Measurements from ENCODE around the gene CTDSP2.

Gene CTDSP2

GRCh38 chr12:57808351-57808750 lies 38.2 kb downstream of the CTDSP2 start:
- TF ChIP-seq GATA2 (IDR thresholded peaks at IDR 0.05; ENCODE audit: low read depth, low read length) (no peak), GATA3 (IDR thresholded peaks at IDR 0.05; ENCODE audit: low read depth, low read length) (no peak)

GRCh38 chr12:57807285-57807684 lies 39.2 kb downstream of the CTDSP2 start:
- TF ChIP-seq GATA2 (IDR thresholded peaks at IDR 0.05; ENCODE audit: low read depth, low read length) = no peak
- no peak for TF ChIP-seq GATA3 (IDR thresholded peaks at IDR 0.05; ENCODE audit: low read depth, low read length)

GRCh38 chr12:57806677-57807076 lies 39.9 kb downstream of the CTDSP2 start:
- TF ChIP-seq GATA2 (IDR thresholded peaks at IDR 0.05; ENCODE audit: low read depth, low read length) (no peak), GATA3 (IDR thresholded peaks at IDR 0.05; ENCODE audit: low read depth, low read length) (no peak)

GRCh38 chr12:57803319-57803893 lies 43.1 kb downstream of the CTDSP2 start:
- TF ChIP-seq GATA2 (IDR thresholded peaks at IDR 0.05; ENCODE audit: low read depth, low read length) (no peak), GATA3 (IDR thresholded peaks at IDR 0.05; ENCODE audit: low read depth, low read length) (no peak)

- TF ChIP-seq GATA3 (IDR thresholded peaks at IDR 0.05; ENCODE audit: low read depth, low read length) (no peak), GATA2 (IDR thresholded peaks at IDR 0.05; ENCODE audit: low read depth, low read length) (no peak)
Observed at GRCh38 chr12:57802607-57803006, 43.9 kb downstream of the CTDSP2 start.

- no peak for TF ChIP-seq GATA2 (IDR thresholded peaks at IDR 0.05; ENCODE audit: low read depth, low read length)
- no peak for TF ChIP-seq GATA3 (IDR thresholded peaks at IDR 0.05; ENCODE audit: low read depth, low read length)
Observed at GRCh38 chr12:57800965-57801364, 45.6 kb downstream of the CTDSP2 start.

- TF ChIP-seq GATA3 (IDR thresholded peaks at IDR 0.05; ENCODE audit: low read depth, low read length) (no peak), GATA2 (IDR thresholded peaks at IDR 0.05; ENCODE audit: low read depth, low read length) (no peak)
Observed at GRCh38 chr12:57797933-57798332, 48.6 kb downstream of the CTDSP2 start.

- TF ChIP-seq GATA2 (IDR thresholded peaks at IDR 0.05; ENCODE audit: low read depth, low read length) = no peak
- no peak for TF ChIP-seq GATA3 (IDR thresholded peaks at IDR 0.05; ENCODE audit: low read depth, low read length)
Observed at GRCh38 chr12:57796996-57797395, 49.5 kb downstream of the CTDSP2 start.

GRCh38 chr12:57795354-57795753 lies 51.2 kb downstream of the CTDSP2 start:
- no peak for TF ChIP-seq GATA2 (IDR thresholded peaks at IDR 0.05; ENCODE audit: low read depth, low read length)
- no peak for TF ChIP-seq GATA3 (IDR thresholded peaks at IDR 0.05; ENCODE audit: low read depth, low read length)

GRCh38 chr12:57793920-57794319 lies 52.6 kb downstream of the CTDSP2 start:
- TF ChIP-seq GATA2 (IDR thresholded peaks at IDR 0.05; ENCODE audit: low read depth, low read length) (no peak), GATA3 (IDR thresholded peaks at IDR 0.05; ENCODE audit: low read depth, low read length) (no peak)

GRCh38 chr12:57783861-57784260 lies 62.7 kb downstream of the CTDSP2 start:
- TF ChIP-seq GATA2 (IDR thresholded peaks at IDR 0.05; ENCODE audit: low read depth, low read length) = no peak
- no peak for TF ChIP-seq GATA3 (IDR thresholded peaks at IDR 0.05; ENCODE audit: low read depth, low read length)

GRCh38 chr12:57783466-57783801 lies 63.1 kb downstream of the CTDSP2 start:
- TF ChIP-seq GATA2 (IDR thresholded peaks at IDR 0.05; ENCODE audit: low read depth, low read length) = no peak

- TF ChIP-seq GATA2 (IDR thresholded peaks at IDR 0.05; ENCODE audit: low read depth, low read length) (peak; percentile 46; the same call in 1 of the 2 replicates), GATA3 (IDR thresholded peaks at IDR 0.05; ENCODE audit: low read depth, low read length) (no peak)
Observed at GRCh38 chr12:57782608-57783465, 63.7 kb downstream of the CTDSP2 start, which contains the start of gene TSFM. Gene TSFM, plus strand, starts transcription at chr12:57782787. Its CDS starts 15 bp downstream, at chr12:57782802.

- TF ChIP-seq GATA2 (IDR thresholded peaks at IDR 0.05; ENCODE audit: low read depth, low read length) = no peak
- no peak for TF ChIP-seq GATA3 (IDR thresholded peaks at IDR 0.05; ENCODE audit: low read depth, low read length)
Observed at GRCh38 chr12:57782243-57782607, 64.3 kb downstream of the CTDSP2 start.

GRCh38 chr12:57781801-57782200 lies 64.7 kb downstream of the CTDSP2 start:
- TF ChIP-seq GATA2 (IDR thresholded peaks at IDR 0.05; ENCODE audit: low read depth, low read length) = no peak
- TF ChIP-seq GATA3 (IDR thresholded peaks at IDR 0.05; ENCODE audit: low read depth, low read length) = no peak

Data from SH-SY5Y (cell line).